SU-DHL-6 (cell line): ENCODE data around the gene ANXA3.

Experiments used
- H2AFZ ChIP-seq: fragments of 200-600 bp; sonication (generic); 2 replicates; pipeline ENCODE4 v1.6.1; 2014; ENCODE audit warnings: low read depth, mild to moderate bottlenecking, moderate library complexity, mixed read lengths, antibody characterized with exemption, low read length; ENCODE audit not compliant: severe bottlenecking
- H3F3A ChIP-seq: fragments of 200-600 bp; shearing (Covaris generic); 2 replicates; pipeline ENCODE4 v1.6.0; 2016; ENCODE audit warnings: antibody characterized with exemption, mild to moderate bottlenecking; ENCODE audit not compliant: insufficient read depth
- H3K27ac ChIP-seq: fragments of 200-600 bp; sonication (generic); 2 replicates; pipeline ENCODE4 v1.5.1; 2016; ENCODE audit warnings: low read depth, mild to moderate bottlenecking, low read length, moderate library complexity, mixed read lengths
- H3K27me3 ChIP-seq: fragments of 200-600 bp; sonication (generic), shearing (Covaris generic); 2 replicates; pipeline ENCODE4 v1.6.0; 2014; ENCODE audit warnings: mild to moderate bottlenecking, low read length
- H3K36me3 ChIP-seq: fragments of 200-600 bp; sonication (generic); 2 replicates; pipeline ENCODE4 v1.6.1; 2014; ENCODE audit warnings: mild to moderate bottlenecking, low read length, mixed read lengths
- H3K4me2 ChIP-seq: fragments of 300-600, 200-600 bp; shearing (Covaris generic), sonication (generic); 2 replicates; pipeline ENCODE4 v1.6.0; 2014; ENCODE audit warnings: low read length, low read depth, mild to moderate bottlenecking; ENCODE audit not compliant: poor library complexity, severe bottlenecking
- H3K4me3 ChIP-seq: fragments of 200-600 bp; sonication (generic); 2 replicates; pipeline ENCODE4 v1.5.1; 2014; ENCODE audit warnings: antibody characterized with exemption, low read length, mild to moderate bottlenecking, mixed read lengths; ENCODE audit not compliant: insufficient read depth, poor library complexity, severe bottlenecking
- H3K79me2 ChIP-seq: fragments of 200-600 bp; sonication (generic); 2 replicates; pipeline ENCODE4 v1.6.1; 2014; ENCODE audit warnings: mild to moderate bottlenecking, low read length, moderate library complexity; ENCODE audit not compliant: insufficient read depth
- H3K9ac ChIP-seq: fragments of 200-600 bp; sonication (generic); 2 replicates; pipeline ENCODE4 v1.7.0; 2014; ENCODE audit warnings: mild to moderate bottlenecking, low read length
- H3K9me2 ChIP-seq: fragments of 200-600 bp; sonication (generic); replicated peaks from 2 replicates; pipeline ENCODE4 v1.6.1; 2014; ENCODE audit warnings: low read length; ENCODE audit not compliant: insufficient read depth
- H3K9me3 ChIP-seq: fragments of 200-600 bp; sonication (generic); 2 replicates; pipeline ENCODE4 v1.6.1; 2014; ENCODE audit warnings: low read length, mixed read lengths; ENCODE audit not compliant: insufficient read depth
- H4K20me1 ChIP-seq: fragments of 200-600 bp; sonication (generic); 2 replicates; pipeline ENCODE4 v1.6.1; 2014; ENCODE audit warnings: low read depth, mild to moderate bottlenecking, antibody characterized with exemption, low read length, moderate library complexity, mixed read lengths
- CTCF ChIP-seq: fragments of 200-600 bp; sonication (generic); IDR thresholded peaks from one replicate; pipeline ENCODE4 v1.5.1; 2017; ENCODE audit warnings: antibody characterized with exemption, mild to moderate bottlenecking, low read length, moderate library complexity; ENCODE audit not compliant: insufficient read depth, poor library complexity, severe bottlenecking
- EZH2phosphoT487 ChIP-seq: fragments of 200-600 bp; sonication (generic), shearing (Covaris generic); conservative IDR thresholded peaks from 2 replicates; pipeline ENCODE4 v1.6.1; 2018; ENCODE audit warnings: mild to moderate bottlenecking, antibody characterized with exemption, low read length, moderate library complexity, mixed read lengths

The ANXA3 gene

DNA sequence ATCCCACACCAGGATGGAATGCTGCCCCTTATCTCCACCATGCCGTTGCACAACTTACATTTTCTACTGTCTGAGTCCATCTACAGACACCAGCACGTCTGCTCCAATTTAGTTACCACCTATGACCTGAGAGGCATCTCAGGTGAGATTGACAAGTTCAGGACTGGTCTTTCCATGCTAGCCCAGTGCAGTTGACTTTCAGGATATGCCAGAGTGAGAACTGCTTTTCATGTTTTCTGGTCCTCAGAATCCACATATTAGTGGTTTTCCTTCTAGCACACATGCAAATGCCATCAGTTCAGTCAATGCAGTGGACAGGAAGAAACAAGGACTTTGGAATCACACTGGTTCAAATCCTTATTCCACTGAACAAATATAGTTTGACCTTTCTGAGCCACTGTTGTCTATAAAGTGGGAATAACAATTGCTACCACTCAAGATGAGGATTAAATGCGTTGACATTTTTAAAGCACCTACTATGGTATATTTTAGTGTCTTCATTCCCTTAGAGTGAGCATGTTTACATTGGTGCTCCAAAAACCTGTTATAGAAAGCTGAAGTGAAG is 38.1 kb upstream of the ANXA3 start:
- no peaks in the 10 kb centered on the region for H3K9me2 ChIP-seq
- H3F3A ChIP-seq: no peaks in the 10 kb centered on the region
- H3K9ac ChIP-seq: no peak overlapping the region
- H3K4me3 ChIP-seq: no peak overlapping the region
- H3K27ac ChIP-seq: no peak overlapping the region
- no peaks in the 10 kb centered on the region for H4K20me1 ChIP-seq
- H3K9me3 ChIP-seq: no peaks in the 10 kb centered on the region
- H3K36me3 ChIP-seq: no peaks in the 10 kb centered on the region
- no peaks in the 10 kb centered on the region for H3K27me3 ChIP-seq
- no peak overlapping the region for H3K4me2 ChIP-seq
- TF ChIP-seq CTCF: no peak
- no peak for TF ChIP-seq EZH2phosphoT487
- no peak overlapping the region for H2AFZ ChIP-seq
- no peaks in the 10 kb centered on the region for H3K79me2 ChIP-seq

DNA sequence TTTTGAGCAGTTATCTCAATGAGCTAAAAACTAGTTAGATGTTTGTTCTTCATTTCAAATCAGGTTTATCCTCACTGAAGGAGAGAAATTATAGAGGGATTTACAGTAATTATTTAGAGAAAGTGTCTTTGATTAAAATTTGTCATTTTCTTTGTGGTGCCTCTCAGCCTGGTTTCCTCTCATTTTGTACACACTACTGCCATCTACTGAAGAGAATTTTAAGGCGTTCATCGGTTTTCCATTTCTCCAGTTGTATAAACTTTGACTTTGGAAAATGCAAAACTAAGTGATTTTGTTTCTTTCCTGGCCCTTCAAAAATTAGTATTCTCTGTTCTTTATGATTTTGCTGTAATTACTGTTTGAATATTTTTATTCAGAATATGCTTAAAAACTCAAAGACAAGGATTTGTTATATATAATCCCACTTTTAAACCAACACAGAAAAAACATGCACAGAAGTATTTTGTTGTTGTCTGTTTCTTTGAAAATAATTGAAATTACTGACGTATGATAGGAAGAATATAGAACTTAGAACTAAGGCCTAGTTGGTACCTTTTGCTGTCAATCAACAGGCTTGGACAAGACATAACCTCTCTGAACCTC is 34.4 kb upstream of the ANXA3 start:
- no peak for TF ChIP-seq CTCF
- TF ChIP-seq EZH2phosphoT487: no peak
- no peaks in the 10 kb centered on the region for H3K79me2 ChIP-seq
- no peaks in the 10 kb centered on the region for H4K20me1 ChIP-seq
- H2AFZ ChIP-seq: no peak overlapping the region
- no peak overlapping the region for H3K4me2 ChIP-seq
- H3F3A ChIP-seq: no peaks in the 10 kb centered on the region
- no peak overlapping the region for H3K9ac ChIP-seq
- no peaks in the 10 kb centered on the region for H3K27me3 ChIP-seq
- no peaks in the 10 kb centered on the region for H3K9me2 ChIP-seq
- H3K36me3 ChIP-seq: no peaks in the 10 kb centered on the region
- no peaks in the 10 kb centered on the region for H3K9me3 ChIP-seq
- H3K27ac ChIP-seq: no peak overlapping the region
- H3K4me3 ChIP-seq: no peak overlapping the region

- no peak overlapping the region for H3K4me2 ChIP-seq
- H3F3A ChIP-seq: no peaks in the 10 kb centered on the region
- H3K9me3 ChIP-seq: no peaks in the 10 kb centered on the region
- no peaks in the 10 kb centered on the region for H3K27me3 ChIP-seq
- H3K9me2 ChIP-seq: no peaks in the 10 kb centered on the region
- no peaks in the 10 kb centered on the region for H3K79me2 ChIP-seq
- H3K4me3 ChIP-seq: no peak overlapping the region
- H2AFZ ChIP-seq: no peak overlapping the region
- TF ChIP-seq CTCF (no peak), EZH2phosphoT487 (no peak)
- H3K9ac ChIP-seq: no peak overlapping the region
- no peaks in the 10 kb centered on the region for H3K36me3 ChIP-seq
- no peaks in the 10 kb centered on the region for H4K20me1 ChIP-seq
- H3K27ac ChIP-seq: no peak overlapping the region
Measured at GRCh38 chr4:78518561-78518960, 33.0 kb upstream of the ANXA3 start.
